CD14-positive monocyte (primary cell): ENCODE data around the gene CACNA1D. TPM values are rescaled to one million over a fixed set of nuclear protein-coding genes. Genes with fewer than 3 reads are reported as not detected.

ENCODE experiments used
- DNase-seq, 3 donors: peaks; one replicate each; pipeline ENCODE4 v3.0.0-alpha.2; 2011 to 2022
- H2AFZ ChIP-seq: 2 replicates; pipeline ENCODE4 v1.6.0; 2012; ENCODE audit warnings: mild to moderate bottlenecking, low read depth, low read length, inconsistent platforms; ENCODE audit not compliant: insufficient read depth, poor library complexity, severe bottlenecking
- H3K27ac ChIP-seq, 2 donors: 1 replicate in 1 of 2; 2 replicates in 1 of 2; pipeline ENCODE4 v1.5.1; 2012 to 2013; ENCODE audit warnings: low read length in 2 of 2, control low read depth in 1 of 2, inconsistent platforms in 1 of 2, low read depth in 1 of 2, mild to moderate bottlenecking in 1 of 2
- H3K27me3 ChIP-seq, 2 donors: one replicate each; pipeline versions ENCODE4 v1.6.0 to v1.6.1; 2011 to 2013; ENCODE audit warnings: low read length in 2 of 2; ENCODE audit not compliant: control insufficient read depth in 2 of 2, insufficient read depth in 2 of 2
- H3K36me3 ChIP-seq, 2 donors: replicated peaks in 1 of 2; 1 replicate in 1 of 2; 2 replicates in 1 of 2; pipeline versions ENCODE4 v1.5.1 to v1.6.1; 2012 to 2013; ENCODE audit warnings: low read length in 2 of 2, control low read depth in 1 of 2, inconsistent platforms in 1 of 2, mild to moderate bottlenecking in 1 of 2; ENCODE audit not compliant: insufficient read depth in 2 of 2, control insufficient read depth in 1 of 2
- H3K4me1 ChIP-seq, 2 donors: 1 replicate in 1 of 2; 2 replicates in 1 of 2; pipeline versions ENCODE4 v1.5.1 to v1.6.1; 2012 to 2013; ENCODE audit warnings: low read length in 2 of 2, control low read depth in 1 of 2, inconsistent platforms in 1 of 2, mild to moderate bottlenecking in 1 of 2, moderate library complexity in 1 of 2; ENCODE audit not compliant: insufficient read depth in 2 of 2, control insufficient read depth in 1 of 2
- H3K4me2 ChIP-seq: replicated peaks from 2 replicates; pipeline ENCODE3; 2012; ENCODE audit warnings: low read length, moderate library complexity, mild to moderate bottlenecking; ENCODE audit not compliant: poor library complexity, severe bottlenecking; ENCODE audit errors: extremely low read depth
- H3K4me3 ChIP-seq, 3 experiments: fragments of 200-600 bp in 1 of 3; sonication (generic) in 1 of 3; replicated peaks in 1 of 3; 1 replicate in 2 of 3; 2 replicates in 1 of 3; pipeline ENCODE4 v1.5.1; 2011 to 2013; ENCODE audit warnings: low read length in 3 of 3, mild to moderate bottlenecking in 3 of 3, control low read depth in 2 of 3, low read depth in 2 of 3, inconsistent platforms in 1 of 3, moderate library complexity in 1 of 3
- H3K79me2 ChIP-seq: 2 replicates; pipeline ENCODE4 v1.6.0; 2012; ENCODE audit warnings: mild to moderate bottlenecking, control low read depth, inconsistent platforms, low read length, moderate library complexity; ENCODE audit not compliant: insufficient read depth
- H3K9ac ChIP-seq: 2 replicates; pipeline ENCODE4 v1.6.0; 2017; ENCODE audit warnings: low read length, mild to moderate bottlenecking; ENCODE audit not compliant: insufficient read depth, poor library complexity, severe bottlenecking
- H3K9me3 ChIP-seq, 2 donors: replicated peaks in 1 of 2; 1 replicate in 1 of 2; 2 replicates in 1 of 2; pipeline versions ENCODE4 v1.5.1 to v1.6.1; 2012 to 2013; ENCODE audit warnings: low read length in 2 of 2, control low read depth in 1 of 2; ENCODE audit not compliant: control insufficient read depth in 1 of 2, insufficient read depth in 1 of 2
- H4K20me1 ChIP-seq: 2 replicates; pipeline ENCODE4 v1.6.0; 2012; ENCODE audit warnings: mild to moderate bottlenecking, low read length, control low read depth, moderate library complexity; ENCODE audit not compliant: insufficient read depth
- H3K27ac Mint-ChIP-seq, 7 donors: one replicate each; pipeline ENCODE4 v1.8.0; 2020; ENCODE audit warnings: mild to moderate bottlenecking in 7 of 7, mixed read lengths in 7 of 7, moderate library complexity in 6 of 7, inconsistent platforms in 2 of 7
- H3K27me3 Mint-ChIP-seq, 3 donors: one replicate each; pipeline ENCODE4 v1.8.0; 2021 to 2022; ENCODE audit warnings: low read depth in 3 of 3, mild to moderate bottlenecking in 3 of 3, mixed read lengths in 3 of 3, moderate library complexity in 3 of 3, inconsistent platforms in 1 of 3
- H3K36me3 Mint-ChIP-seq, 2 donors: one replicate each; pipeline ENCODE4 v1.8.0; 2020; ENCODE audit warnings: mixed read lengths in 2 of 2, inconsistent platforms in 1 of 2, mild to moderate bottlenecking in 1 of 2
- H3K4me1 Mint-ChIP-seq: one replicate; pipeline ENCODE4 v1.8.0; 2020; ENCODE audit warnings: mild to moderate bottlenecking, mixed read lengths
- H3K4me3 Mint-ChIP-seq, 2 donors: one replicate each; pipeline ENCODE4 v1.8.0; 2020; ENCODE audit warnings: mild to moderate bottlenecking in 2 of 2, mixed read lengths in 2 of 2, moderate library complexity in 1 of 2
- H3K9me3 Mint-ChIP-seq, 7 donors: one replicate each; pipeline ENCODE4 v1.8.0; 2020 to 2022; ENCODE audit warnings: mixed read lengths in 7 of 7, mild to moderate bottlenecking in 6 of 7, moderate library complexity in 6 of 7, inconsistent platforms in 2 of 7
- WGBS: methylation state at CpG from one replicate; pipeline ENCODE4 v1.1.5; 2013; ENCODE audit warnings: missing lambda C conversion rate; ENCODE audit not compliant: insufficient coverage; 5-methylcytosine and 5-hydroxymethylcytosine counted together
- intact Hi-C, 2 donors: fragments of 100-400 bp; cut with micrococcal nuclease; formaldehyde crosslinking; loops; one replicate each; pipeline versions ENCODE4 v1.15.0 to v1.15.1; 2023
- polyA plus RNA-seq, 3 donors: library from polyadenylated mRNA; depleted of rRNA in 1 of 3; unstranded in 2 of 3; stranded (reverse) in 1 of 3; fragments of 300-500 nt in 2 of 3; fragments of >200 nt in 1 of 3; fragmentation: Illumina TruSeq in 2 of 3; gene quantifications; 1 replicate in 2 of 3; 2 replicates in 1 of 3; pipeline ENCODE4 v1.2.3, GENCODE V29; 2012 to 2021
- TF ChIP-seq, protein P1 (sequence below): fragments of 200-600 bp; IDR thresholded peaks from one replicate; pipeline ENCODE4 v1.8.0; 2022; ENCODE audit warnings: antibody characterized with exemption, mild to moderate bottlenecking

Gene CACNA1D
- polyA plus RNA-seq, 3 donors: 0.29 to 1.2 (median 0.98) TPM

DNA sequence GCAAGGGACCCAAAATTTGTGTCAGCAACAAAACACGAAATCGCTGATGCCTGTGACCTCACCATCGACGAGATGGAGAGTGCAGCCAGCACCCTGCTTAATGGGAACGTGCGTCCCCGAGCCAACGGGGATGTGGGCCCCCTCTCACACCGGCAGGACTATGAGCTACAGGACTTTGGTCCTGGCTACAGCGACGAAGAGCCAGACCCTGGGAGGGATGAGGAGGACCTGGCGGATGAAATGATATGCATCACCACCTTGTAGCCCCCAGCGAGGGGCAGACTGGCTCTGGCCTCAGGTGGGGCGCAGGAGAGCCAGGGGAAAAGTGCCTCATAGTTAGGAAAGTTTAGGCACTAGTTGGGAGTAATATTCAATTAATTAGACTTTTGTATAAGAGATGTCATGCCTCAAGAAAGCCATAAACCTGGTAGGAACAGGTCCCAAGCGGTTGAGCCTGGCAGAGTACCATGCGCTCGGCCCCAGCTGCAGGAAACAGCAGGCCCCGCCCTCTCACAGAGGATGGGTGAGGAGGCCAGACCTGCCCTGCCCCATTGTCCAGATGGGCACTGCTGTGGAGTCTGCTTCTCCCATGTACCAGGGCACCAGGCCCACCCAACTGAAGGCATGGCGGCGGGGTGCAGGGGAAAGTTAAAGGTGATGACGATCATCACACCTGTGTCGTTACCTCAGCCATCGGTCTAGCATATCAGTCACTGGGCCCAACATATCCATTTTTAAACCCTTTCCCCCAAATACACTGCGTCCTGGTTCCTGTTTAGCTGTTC is 316.9 kb downstream of the CACNA1D start:
- Mint-ChIP-seq H3K4me3 (no peak overlapping the region), H3K9me3 (no peaks in the 10 kb centered on the region), H3K27me3 (peaks cover 2 to 13% (median 3%) of the 10 kb centered on the region in 3 donors), H3K4me1 (no peaks in the 10 kb centered on the region), H3K27ac (no peak overlapping the region), H3K36me3 (no peaks in the 10 kb centered on the region)
- Histone ChIP-seq H3K4me1 (no peaks in the 10 kb centered on the region), H4K20me1 (no peaks in the 10 kb centered on the region), H3K9ac (no peak overlapping the region), H3K79me2 (no peaks in the 10 kb centered on the region), H3K27ac (no peak overlapping the region), H3K4me3 (no peak overlapping the region), H3K36me3 (no peaks in the 10 kb centered on the region), H3K9me3 (no peaks in the 10 kb centered on the region), H2AFZ (no peak overlapping the region), H3K27me3 (no peaks in the 10 kb centered on the region), H3K4me2 (no peak overlapping the region)
- intact Hi-C loops: no loop called here
- TF ChIP-seq, protein P1, sequence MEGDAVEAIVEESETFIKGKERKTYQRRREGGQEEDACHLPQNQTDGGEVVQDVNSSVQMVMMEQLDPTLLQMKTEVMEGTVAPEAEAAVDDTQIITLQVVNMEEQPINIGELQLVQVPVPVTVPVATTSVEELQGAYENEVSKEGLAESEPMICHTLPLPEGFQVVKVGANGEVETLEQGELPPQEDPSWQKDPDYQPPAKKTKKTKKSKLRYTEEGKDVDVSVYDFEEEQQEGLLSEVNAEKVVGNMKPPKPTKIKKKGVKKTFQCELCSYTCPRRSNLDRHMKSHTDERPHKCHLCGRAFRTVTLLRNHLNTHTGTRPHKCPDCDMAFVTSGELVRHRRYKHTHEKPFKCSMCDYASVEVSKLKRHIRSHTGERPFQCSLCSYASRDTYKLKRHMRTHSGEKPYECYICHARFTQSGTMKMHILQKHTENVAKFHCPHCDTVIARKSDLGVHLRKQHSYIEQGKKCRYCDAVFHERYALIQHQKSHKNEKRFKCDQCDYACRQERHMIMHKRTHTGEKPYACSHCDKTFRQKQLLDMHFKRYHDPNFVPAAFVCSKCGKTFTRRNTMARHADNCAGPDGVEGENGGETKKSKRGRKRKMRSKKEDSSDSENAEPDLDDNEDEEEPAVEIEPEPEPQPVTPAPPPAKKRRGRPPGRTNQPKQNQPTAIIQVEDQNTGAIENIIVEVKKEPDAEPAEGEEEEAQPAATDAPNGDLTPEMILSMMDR: no peak
- WGBS: 95% methylated on average over 20 of the region's 24 CpGs
- DNase-seq: no peak

DNA sequence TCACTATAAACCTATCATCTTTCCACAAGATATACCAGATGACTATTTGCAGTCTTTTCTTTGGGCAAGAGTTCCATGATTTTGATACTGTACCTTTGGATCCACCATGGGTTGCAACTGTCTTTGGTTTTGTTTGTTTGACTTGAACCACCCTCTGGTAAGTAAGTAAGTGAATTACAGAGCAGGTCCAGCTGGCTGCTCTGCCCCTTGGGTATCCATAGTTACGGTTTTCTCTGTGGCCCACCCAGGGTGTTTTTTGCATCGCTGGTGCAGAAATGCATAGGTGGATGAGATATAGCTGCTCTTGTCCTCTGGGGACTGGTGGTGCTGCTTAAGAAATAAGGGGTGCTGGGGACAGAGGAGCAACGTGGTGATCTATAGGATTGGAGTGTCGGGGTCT is 318.0 kb downstream of the CACNA1D start:
- TF ChIP-seq, protein P1: peak; percentile 15
- intact Hi-C loops: no loop called here

More for the DNA sequence above, 318.0 kb downstream of the CACNA1D start:
- Mint-ChIP-seq H3K27ac (no peak overlapping the region), H3K9me3 (no peaks in the 10 kb centered on the region), H3K27me3 (peaks cover 3 to 15% (median 4%) of the 10 kb centered on the region in 3 donors), H3K4me3 (no peak overlapping the region), H3K4me1 (no peaks in the 10 kb centered on the region), H3K36me3 (no peaks in the 10 kb centered on the region)
- no peak overlapping the region for H3K9ac ChIP-seq
- H3K4me2 ChIP-seq: no peak overlapping the region
- no peaks in the 10 kb centered on the region for H4K20me1 ChIP-seq
- no peaks in the 10 kb centered on the region for H3K4me1 ChIP-seq
- peaks cover 0 to 3% of the 10 kb centered on the region in 2 donors for H3K27me3 ChIP-seq
- H3K36me3 ChIP-seq: no peaks in the 10 kb centered on the region
- no peaks in the 10 kb centered on the region for H3K79me2 ChIP-seq
- WGBS: 85% methylated on average over 4 of the region's 4 CpGs
- no peak overlapping the region for H3K27ac ChIP-seq
- H3K9me3 ChIP-seq: no peaks in the 10 kb centered on the region
- no peak overlapping the region for H3K4me3 ChIP-seq
- H2AFZ ChIP-seq: no peak overlapping the region
- DNase-seq: no peak
